LNCAP (cell line): Measurements from ENCODE around the gene ALG6.

Source experiments
- TF ChIP-seq, protein P1 (sequence below): fragments of 450-650 bp; IDR thresholded peaks from 2 replicates; pipeline ENCODE4 v1.5.1; 2017; ENCODE audit warnings: mild to moderate bottlenecking

ALG6 gene

DNA sequence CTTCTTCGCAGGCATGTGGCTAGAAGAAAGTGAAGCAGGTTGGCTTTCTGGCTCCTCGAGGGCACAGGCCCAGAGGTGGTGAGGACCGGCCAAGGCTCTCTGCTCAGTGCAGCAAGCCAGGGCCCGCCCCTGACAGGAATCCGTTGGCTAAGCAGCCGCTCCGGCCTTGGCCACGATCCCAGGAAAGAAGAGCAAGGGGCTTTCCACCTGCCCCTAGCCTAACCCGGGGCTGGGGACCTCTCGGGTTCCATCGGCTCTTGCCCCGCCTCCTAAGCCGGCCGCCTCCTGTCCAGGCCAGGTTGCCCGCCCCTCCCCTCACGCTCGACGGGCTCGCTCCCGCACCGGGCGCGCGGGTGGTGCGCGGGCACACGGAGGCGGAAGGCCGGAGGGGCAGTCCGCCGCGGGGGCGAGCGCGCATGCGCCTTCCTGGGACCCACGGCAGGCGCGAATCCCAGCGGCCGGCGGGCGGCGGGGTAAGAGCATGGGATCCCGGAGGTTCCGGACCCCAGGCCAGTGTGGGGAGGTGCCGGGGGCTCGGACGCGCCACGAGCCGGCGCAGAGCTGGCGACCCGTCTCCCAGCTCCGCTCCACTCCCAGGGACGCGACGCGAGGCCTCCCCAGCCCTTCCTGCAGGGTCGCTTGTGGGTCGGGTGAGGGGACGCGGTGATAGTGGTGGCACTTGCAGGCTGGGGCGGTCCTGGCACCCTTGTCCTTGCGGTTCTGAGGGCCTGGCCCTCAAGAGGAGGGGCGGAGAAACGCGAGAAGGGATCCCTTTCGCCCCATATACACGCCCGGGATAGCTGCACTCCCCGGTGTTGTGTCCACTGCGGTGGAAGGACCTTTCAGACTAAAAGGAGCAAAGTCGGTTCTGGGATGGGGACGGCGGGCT lies at the start of gene ALG6:
Gene ALG6 (plus strand): TSS at position 413 of the 889 bp plus-strand sequence. CDS start 3,351 bp downstream, outside the sequence.
- TF ChIP-seq, protein P1, sequence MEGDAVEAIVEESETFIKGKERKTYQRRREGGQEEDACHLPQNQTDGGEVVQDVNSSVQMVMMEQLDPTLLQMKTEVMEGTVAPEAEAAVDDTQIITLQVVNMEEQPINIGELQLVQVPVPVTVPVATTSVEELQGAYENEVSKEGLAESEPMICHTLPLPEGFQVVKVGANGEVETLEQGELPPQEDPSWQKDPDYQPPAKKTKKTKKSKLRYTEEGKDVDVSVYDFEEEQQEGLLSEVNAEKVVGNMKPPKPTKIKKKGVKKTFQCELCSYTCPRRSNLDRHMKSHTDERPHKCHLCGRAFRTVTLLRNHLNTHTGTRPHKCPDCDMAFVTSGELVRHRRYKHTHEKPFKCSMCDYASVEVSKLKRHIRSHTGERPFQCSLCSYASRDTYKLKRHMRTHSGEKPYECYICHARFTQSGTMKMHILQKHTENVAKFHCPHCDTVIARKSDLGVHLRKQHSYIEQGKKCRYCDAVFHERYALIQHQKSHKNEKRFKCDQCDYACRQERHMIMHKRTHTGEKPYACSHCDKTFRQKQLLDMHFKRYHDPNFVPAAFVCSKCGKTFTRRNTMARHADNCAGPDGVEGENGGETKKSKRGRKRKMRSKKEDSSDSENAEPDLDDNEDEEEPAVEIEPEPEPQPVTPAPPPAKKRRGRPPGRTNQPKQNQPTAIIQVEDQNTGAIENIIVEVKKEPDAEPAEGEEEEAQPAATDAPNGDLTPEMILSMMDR: peak; percentile 24; the same call in 1 of the 2 replicates

DNA sequence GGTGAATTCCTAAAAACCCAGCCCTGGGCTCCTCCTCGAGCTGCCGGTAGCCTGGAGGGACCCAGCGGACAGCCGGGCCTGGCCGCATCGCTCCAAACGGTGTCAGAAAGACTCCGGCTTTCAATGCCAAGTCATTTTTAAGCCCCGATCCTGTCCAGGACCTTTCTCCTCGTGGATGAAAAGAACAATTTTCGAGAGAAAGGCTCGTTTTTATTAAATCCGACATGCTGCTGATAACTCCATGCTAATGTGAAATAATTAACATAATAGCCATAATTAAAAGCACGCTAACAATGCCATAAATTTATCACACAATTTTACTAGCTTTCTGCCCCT lies 49.6 kb upstream of the ALG6 start:
- TF ChIP-seq, protein P1: no peak

DNA sequence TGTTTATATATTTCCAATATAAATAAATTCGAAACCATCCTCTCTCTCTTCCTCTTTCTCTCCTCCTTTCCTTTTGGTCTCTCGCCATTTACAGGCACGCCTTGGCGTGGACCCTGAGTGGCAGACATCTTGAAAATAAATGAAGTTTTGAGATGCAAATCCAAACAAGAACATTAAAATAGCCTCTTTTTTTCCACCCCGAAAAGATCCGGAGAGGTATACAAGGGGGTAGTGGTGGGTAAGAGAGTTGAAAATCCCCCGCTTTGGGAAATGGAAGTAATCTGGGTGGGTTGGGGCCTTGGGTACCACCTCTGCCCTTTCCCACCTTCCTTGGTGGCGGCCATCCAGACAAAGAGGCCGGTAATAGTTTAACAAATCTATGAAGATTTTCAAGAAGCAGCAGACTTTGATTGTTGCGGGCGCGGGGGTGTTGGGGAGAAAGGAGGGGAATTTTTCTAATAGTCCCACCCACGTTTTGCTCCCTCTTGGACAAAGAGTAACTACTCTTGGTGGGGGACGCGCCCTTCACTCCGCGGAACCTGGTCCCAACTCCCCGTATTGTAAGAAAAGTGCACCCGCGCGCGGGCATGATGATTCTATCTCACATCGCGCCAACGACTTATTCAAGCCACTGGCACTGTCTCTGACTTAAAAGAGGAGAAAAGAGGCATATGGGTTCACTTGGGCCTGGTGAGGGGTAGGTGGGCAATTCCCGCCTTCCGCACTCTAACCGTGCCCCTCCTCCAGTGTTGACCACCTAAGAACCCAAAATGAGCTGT lies 49.0 kb upstream of the ALG6 start:
- TF ChIP-seq, protein P1: no peak

DNA sequence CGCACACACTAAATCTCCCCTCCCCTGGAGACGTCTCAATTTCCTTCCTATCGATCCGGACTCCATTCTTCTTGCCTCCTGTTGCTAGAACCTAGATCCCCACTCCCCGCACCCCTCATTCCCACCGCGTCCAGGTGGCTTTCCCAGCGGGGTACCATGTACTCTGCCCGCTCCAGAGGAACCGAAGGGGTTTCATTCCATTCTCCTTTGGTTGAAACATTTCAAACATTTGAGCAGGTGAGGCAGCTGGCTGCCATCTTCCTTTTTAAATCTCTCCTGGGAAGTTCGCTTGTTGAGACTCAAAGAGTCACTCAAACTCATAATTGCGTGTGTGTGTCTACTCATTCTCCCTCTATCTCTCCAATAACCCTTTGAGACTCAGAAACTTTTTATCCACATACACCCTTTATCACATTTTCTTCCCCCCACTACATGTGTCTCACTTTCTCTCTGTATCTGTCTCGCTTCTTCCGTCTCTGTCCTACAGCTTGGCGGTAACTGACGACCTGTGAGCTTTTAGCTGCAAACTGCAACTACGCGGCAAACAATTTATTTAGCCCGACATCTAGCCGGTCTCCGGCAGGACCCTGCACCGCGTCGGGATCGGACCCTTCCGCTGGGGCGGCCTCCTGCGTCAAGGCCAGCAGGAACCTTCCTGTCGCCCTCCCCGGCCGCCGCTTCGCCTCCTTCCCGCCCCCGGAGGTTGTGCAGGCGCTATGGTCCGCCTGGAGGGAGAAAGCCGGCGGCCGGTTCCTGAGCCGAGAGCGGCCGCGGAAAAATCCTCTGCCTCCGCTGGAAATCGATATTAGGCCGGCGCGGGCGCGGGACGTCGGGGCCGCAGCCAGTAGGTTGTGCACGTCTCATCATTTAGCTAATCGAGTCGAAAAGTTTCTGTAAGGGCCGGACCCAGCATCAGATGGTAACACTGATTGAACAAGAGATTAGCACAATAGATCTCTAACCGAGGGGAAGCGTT lies 48.1 kb upstream of the ALG6 start:
- TF ChIP-seq, protein P1: no peak

DNA sequence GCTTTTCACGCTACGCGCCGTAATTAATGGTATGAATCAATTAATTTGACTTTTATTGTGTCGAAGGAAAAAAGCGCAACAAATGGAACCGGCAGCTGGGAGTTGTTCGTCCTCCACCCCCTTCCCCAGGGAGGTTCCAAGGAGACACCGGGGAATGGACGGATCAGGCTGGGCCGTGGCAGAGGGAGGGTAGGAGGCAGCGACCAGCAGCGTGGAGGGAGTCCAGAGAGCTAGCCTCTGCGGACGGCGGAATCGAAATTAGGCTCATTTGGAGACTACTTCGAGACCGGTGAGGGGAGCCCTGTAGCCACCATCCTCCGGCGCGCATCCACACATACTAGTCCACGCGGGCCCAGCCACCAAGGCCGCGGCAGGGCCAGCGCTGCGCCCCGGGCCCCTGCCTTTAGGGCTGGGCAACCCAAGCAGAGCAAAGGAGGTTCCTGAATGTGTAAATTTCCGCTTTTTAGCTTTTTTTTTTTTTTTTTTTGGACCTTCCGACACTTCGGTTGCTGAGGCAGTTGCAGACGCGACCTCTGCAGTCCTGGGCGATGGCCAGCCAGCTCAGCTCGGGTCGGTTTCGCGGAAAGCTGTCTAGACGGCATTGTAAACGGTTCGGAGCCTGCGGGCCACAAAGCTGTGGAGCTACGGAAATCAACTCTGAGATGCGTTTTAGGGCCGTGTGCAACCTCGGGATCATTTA lies 47.3 kb upstream of the ALG6 start:
- TF ChIP-seq, protein P1: no peak

DNA sequence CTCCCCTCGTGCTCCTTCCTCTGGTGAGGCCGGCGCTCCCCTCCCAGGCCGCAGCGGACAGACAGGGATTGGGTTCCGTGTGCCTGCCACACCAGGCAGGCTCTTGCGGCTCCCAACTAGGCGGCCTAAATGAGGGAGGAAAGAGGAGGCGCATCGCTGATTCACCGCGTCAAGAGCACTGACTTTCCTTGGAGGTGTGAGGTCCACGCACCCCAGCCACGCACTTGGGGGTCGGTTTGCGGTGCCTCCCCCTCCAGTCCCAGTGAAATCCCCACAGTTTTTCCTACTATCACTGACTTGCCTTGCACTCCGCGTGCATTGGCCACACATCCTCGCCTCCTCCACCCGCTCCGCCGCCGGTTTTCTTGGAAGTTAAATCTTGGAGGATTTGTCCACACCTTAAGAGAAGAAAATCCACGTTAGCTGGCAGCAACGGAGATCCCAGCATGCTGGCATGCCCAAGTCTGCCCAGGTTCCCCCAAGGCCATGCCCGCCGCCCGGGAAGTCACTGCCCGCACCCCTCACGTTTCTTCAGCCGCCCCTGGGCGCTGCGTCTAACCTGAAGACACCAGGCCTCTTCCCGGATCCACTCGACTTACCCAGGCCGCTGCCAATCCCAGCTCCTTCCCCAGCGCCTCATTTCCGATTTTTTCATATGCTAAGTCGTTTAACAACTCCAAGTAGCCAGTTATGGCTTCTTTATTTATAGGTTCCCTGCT lies 46.2 kb upstream of the ALG6 start:
- TF ChIP-seq, protein P1: no peak
